Naive B cell (primary cell): ENCODE results near the gene CDC37L1. TPM values are rescaled to one million over a fixed set of nuclear protein-coding genes. Genes with fewer than 3 reads are reported as not detected.
A peak's percentile ranks its signal among the peaks of the same experiment; 100 is the strongest.

ENCODE experiments used
- ATAC-seq, 2 donors: fragments of 150-1000 bp; cut with Tn5 transposase; 2 replicates each; pipeline ENCODE4 v1.10.0; 2021; ENCODE audit warnings: low read depth in 2 of 2, mild to moderate bottlenecking in 2 of 2, moderate library complexity in 2 of 2
- DNase-seq: peaks from one replicate; pipeline ENCODE4 v3.0.0; 2022
- H3K27ac Mint-ChIP-seq, 6 donors: one replicate each; pipeline ENCODE4 v1.8.0; 2020 to 2022; ENCODE audit warnings: mild to moderate bottlenecking in 6 of 6, mixed read lengths in 6 of 6, moderate library complexity in 5 of 6, inconsistent platforms in 2 of 6
- H3K27me3 Mint-ChIP-seq, 3 donors: one replicate each; pipeline ENCODE4 v1.8.0; 2021 to 2022; ENCODE audit warnings: mixed read lengths in 3 of 3, mild to moderate bottlenecking in 1 of 3
- H3K36me3 Mint-ChIP-seq, 2 donors: one replicate each; pipeline ENCODE4 v1.8.0; 2020 to 2022; ENCODE audit warnings: mixed read lengths in 2 of 2, inconsistent platforms in 1 of 2, mild to moderate bottlenecking in 1 of 2
- H3K4me1 Mint-ChIP-seq, 3 donors: one replicate each; pipeline ENCODE4 v1.8.0; 2020 to 2022; ENCODE audit warnings: mixed read lengths in 3 of 3, inconsistent platforms in 1 of 3, mild to moderate bottlenecking in 1 of 3, moderate library complexity in 1 of 3
- H3K4me3 Mint-ChIP-seq, 8 donors: one replicate each; pipeline ENCODE4 v1.8.0; 2020 to 2022; ENCODE audit warnings: mild to moderate bottlenecking in 8 of 8, mixed read lengths in 8 of 8, moderate library complexity in 8 of 8, inconsistent platforms in 2 of 8
- H3K9me3 Mint-ChIP-seq, 7 donors: one replicate each; pipeline ENCODE4 v1.8.0; 2020 to 2022; ENCODE audit warnings: mixed read lengths in 7 of 7, mild to moderate bottlenecking in 5 of 7, inconsistent platforms in 2 of 7, moderate library complexity in 1 of 7
- polyA plus RNA-seq, 6 donors: library from polyadenylated mRNA; unstranded; fragments of 300-500 nt; fragmentation: Illumina TruSeq; gene quantifications; one replicate each; pipeline ENCODE4 v1.2.3, GENCODE V29; 2021; ENCODE audit warnings: low read depth in 6 of 6

CDC37L1 gene
- polyA plus RNA-seq, 6 donors from 2014 or later, result 6.6 to 21.3 (median 10.7) TPM

- H3K4me3 Mint-ChIP-seq, result no peak overlapping the region
- peak overlapping the region in 1 of 6 donors; percentile 56 for H3K27ac Mint-ChIP-seq
- no peaks in the 10 kb centered on the region for H3K4me1 Mint-ChIP-seq
- ATAC-seq (no peak), DNase-seq (no peak)
- no peaks in the 10 kb centered on the region for H3K27me3 Mint-ChIP-seq
- H3K36me3 Mint-ChIP-seq, result peaks cover 8 to 24% of the 10 kb centered on the region in 2 donors
- no peaks in the 10 kb centered on the region for H3K9me3 Mint-ChIP-seq
These were observed 24.8 kb downstream of the CDC37L1 start for GRCh38 chr9:4704129-4704528.

GRCh38 chr9:4706021-4706420 is 26.7 kb downstream of the CDC37L1 start:
- Mint-ChIP-seq H3K4me3 (no peak overlapping the region), H3K27me3 (no peaks in the 10 kb centered on the region), H3K9me3 (no peaks in the 10 kb centered on the region), H3K36me3 (peaks cover 8 to 17% of the 10 kb centered on the region in 2 donors), H3K27ac (peak overlapping the region in 3 of 6 donors; percentile 17 to 65 (median 64)), H3K4me1 (no peaks in the 10 kb centered on the region)
- ATAC-seq (no peak), DNase-seq (no peak)

- DNase-seq (no peak), ATAC-seq (no peak)
- Mint-ChIP-seq H3K27ac (no peak overlapping the region), H3K4me1 (no peaks in the 10 kb centered on the region), H3K27me3 (no peaks in the 10 kb centered on the region), H3K4me3 (no peak overlapping the region), H3K36me3 (peaks cover 2 to 7% of the 10 kb centered on the region in 2 donors), H3K9me3 (no peaks in the 10 kb centered on the region)
These were observed 27.7 kb downstream of the CDC37L1 start for GRCh38 chr9:4706971-4707622.

- no peaks in the 10 kb centered on the region for H3K27me3 Mint-ChIP-seq
- DNase-seq (no peak), ATAC-seq (no peak)
- H3K27ac Mint-ChIP-seq, result peak overlapping the region in 2 of 6 donors; percentile 23 to 30
- peaks cover 0 to 5% (median 0%) of the 10 kb centered on the region in 3 donors for H3K4me1 Mint-ChIP-seq
- H3K9me3 Mint-ChIP-seq, result peaks cover 0 to 4% (median 0%) of the 10 kb centered on the region in 7 donors
- H3K36me3 Mint-ChIP-seq, result peaks cover 0 to 6% of the 10 kb centered on the region in 2 donors
- no peak overlapping the region for H3K4me3 Mint-ChIP-seq
These were observed 30.0 kb downstream of the CDC37L1 start for GRCh38 chr9:4709380-4709779.

- peaks cover 0 to 5% (median 0%) of the 10 kb centered on the region in 3 donors for H3K4me1 Mint-ChIP-seq
- no peaks in the 10 kb centered on the region for H3K27me3 Mint-ChIP-seq
- H3K4me3 Mint-ChIP-seq, result no peak overlapping the region
- H3K27ac Mint-ChIP-seq, result peak overlapping the region in 3 of 6 donors; percentile 1 to 95 (median 8)
- H3K9me3 Mint-ChIP-seq, result peaks cover 0 to 4% (median 0%) of the 10 kb centered on the region in 7 donors
- DNase-seq, result no peak
- no peak for ATAC-seq
- H3K36me3 Mint-ChIP-seq, result peaks cover 12 to 13% of the 10 kb centered on the region in 2 donors
These were observed 34.5 kb downstream of the CDC37L1 start for GRCh38 chr9:4713849-4714248.

GRCh38 chr9:4714266-4715016 is 35.1 kb downstream of the CDC37L1 start:
- ATAC-seq, result no peak
- Mint-ChIP-seq H3K4me3 (no peak overlapping the region), H3K9me3 (peaks cover 0 to 4% (median 0%) of the 10 kb centered on the region in 7 donors), H3K4me1 (peaks cover 0 to 5% (median 0%) of the 10 kb centered on the region in 3 donors), H3K27ac (peak overlapping the region in 2 of 6 donors; percentile 8 to 95), H3K36me3 (peaks cover 8 to 12% of the 10 kb centered on the region in 2 donors), H3K27me3 (no peaks in the 10 kb centered on the region)
- no peak for DNase-seq

GRCh38 chr9:4716163-4716562 is 36.8 kb downstream of the CDC37L1 start:
- H3K4me1 Mint-ChIP-seq, result peaks cover 0 to 5% (median 0%) of the 10 kb centered on the region in 3 donors
- H3K36me3 Mint-ChIP-seq, result peaks cover 11 to 12% of the 10 kb centered on the region in 2 donors
- no peaks in the 10 kb centered on the region for H3K27me3 Mint-ChIP-seq
- no peak overlapping the region for H3K4me3 Mint-ChIP-seq
- ATAC-seq, result no peak
- H3K27ac Mint-ChIP-seq, result peak overlapping the region in 2 of 6 donors; percentile 27 to 32
- H3K9me3 Mint-ChIP-seq, result peaks cover 0 to 4% (median 0%) of the 10 kb centered on the region in 7 donors
- no peak for DNase-seq

- H3K4me1 Mint-ChIP-seq, result peaks cover 0 to 5% (median 0%) of the 10 kb centered on the region in 3 donors
- no peaks in the 10 kb centered on the region for H3K27me3 Mint-ChIP-seq
- ATAC-seq (no peak), DNase-seq (no peak)
- H3K36me3 Mint-ChIP-seq, result peaks cover 12 to 16% of the 10 kb centered on the region in 2 donors
- H3K9me3 Mint-ChIP-seq, result peaks cover 0 to 4% (median 0%) of the 10 kb centered on the region in 7 donors
- H3K27ac Mint-ChIP-seq, result no peak overlapping the region
- no peak overlapping the region for H3K4me3 Mint-ChIP-seq
These were observed 38.4 kb downstream of the CDC37L1 start for GRCh38 chr9:4717815-4718214.

GRCh38 chr9:4718911-4719310 is 39.5 kb downstream of the CDC37L1 start:
- Mint-ChIP-seq H3K9me3 (peaks cover 0 to 2% (median 0%) of the 10 kb centered on the region in 7 donors), H3K4me1 (peaks cover 0 to 2% (median 0%) of the 10 kb centered on the region in 3 donors), H3K36me3 (peaks cover 12 to 18% of the 10 kb centered on the region in 2 donors), H3K27me3 (no peaks in the 10 kb centered on the region), H3K4me3 (no peak overlapping the region), H3K27ac (no peak overlapping the region)
- DNase-seq (no peak), ATAC-seq (no peak)

GRCh38 chr9:4721736-4722135 is 42.4 kb downstream of the CDC37L1 start:
- H3K36me3 Mint-ChIP-seq, result peaks cover 14 to 16% of the 10 kb centered on the region in 2 donors
- ATAC-seq (no peak), DNase-seq (no peak)
- H3K9me3 Mint-ChIP-seq, result peaks cover 0 to 2% (median 0%) of the 10 kb centered on the region in 7 donors
- no peaks in the 10 kb centered on the region for H3K27me3 Mint-ChIP-seq
- H3K27ac Mint-ChIP-seq, result no peak overlapping the region
- H3K4me3 Mint-ChIP-seq, result no peak overlapping the region
- peaks cover 4 to 13% (median 11%) of the 10 kb centered on the region in 3 donors for H3K4me1 Mint-ChIP-seq

GRCh38 chr9:4725706-4726442 is 46.5 kb downstream of the CDC37L1 start:
- no peak for ATAC-seq
- peaks cover 0 to 2% (median 0%) of the 10 kb centered on the region in 7 donors for H3K9me3 Mint-ChIP-seq
- peaks cover 15 to 18% (median 16%) of the 10 kb centered on the region in 3 donors for H3K4me1 Mint-ChIP-seq
- H3K36me3 Mint-ChIP-seq, result peaks cover 8 to 12% of the 10 kb centered on the region in 2 donors
- H3K4me3 Mint-ChIP-seq, result no peak overlapping the region
- no peaks in the 10 kb centered on the region for H3K27me3 Mint-ChIP-seq
- no peak for DNase-seq
- no peak overlapping the region for H3K27ac Mint-ChIP-seq

- no peaks in the 10 kb centered on the region for H3K27me3 Mint-ChIP-seq
- DNase-seq, result no peak
- H3K27ac Mint-ChIP-seq, result peak overlapping the region in 1 of 6 donors; percentile 54
- H3K36me3 Mint-ChIP-seq, result peaks cover 5 to 8% of the 10 kb centered on the region in 2 donors
- H3K9me3 Mint-ChIP-seq, result peaks cover 0 to 2% (median 0%) of the 10 kb centered on the region in 7 donors
- no peak overlapping the region for H3K4me3 Mint-ChIP-seq
- H3K4me1 Mint-ChIP-seq, result peaks cover 23 to 28% (median 27%) of the 10 kb centered on the region in 3 donors
- ATAC-seq, result no peak
These were observed 48.2 kb downstream of the CDC37L1 start for GRCh38 chr9:4727593-4727992.

GRCh38 chr9:4732890-4733289 is 53.5 kb downstream of the CDC37L1 start:
- Mint-ChIP-seq H3K36me3 (no peaks in the 10 kb centered on the region), H3K27ac (no peak overlapping the region), H3K27me3 (no peaks in the 10 kb centered on the region), H3K9me3 (no peaks in the 10 kb centered on the region), H3K4me3 (no peak overlapping the region), H3K4me1 (peaks cover 28 to 46% (median 32%) of the 10 kb centered on the region in 3 donors)
- ATAC-seq, result no peak
- DNase-seq, result no peak
